Stimulated activated CD4-positive, alpha-beta T cell treated with anti-CD3 and anti-CD28 coated beads, Interleukin-12 subunit alpha, Interleukin-12 subunit beta, amount 100 ng/mL, for 48 hours (primary cell): Measurements from ENCODE around the gene ATN1.
A peak's percentile ranks its signal among the peaks of the same experiment; 100 is the strongest.

ENCODE experiments used
- DNase-seq, 3 donors: peaks; one replicate each; pipeline ENCODE4 v3.0.0-alpha.2; 2020; ENCODE audit warnings: low read depth in 2 of 3, low spot score in 1 of 3

The ATN1 gene

GRCh38 chr12:6944381-6945186 lies 16.8 kb downstream of the ATN1 start:
- DNase-seq, result peak; percentile 82 to 86 (median 85)

DNA sequence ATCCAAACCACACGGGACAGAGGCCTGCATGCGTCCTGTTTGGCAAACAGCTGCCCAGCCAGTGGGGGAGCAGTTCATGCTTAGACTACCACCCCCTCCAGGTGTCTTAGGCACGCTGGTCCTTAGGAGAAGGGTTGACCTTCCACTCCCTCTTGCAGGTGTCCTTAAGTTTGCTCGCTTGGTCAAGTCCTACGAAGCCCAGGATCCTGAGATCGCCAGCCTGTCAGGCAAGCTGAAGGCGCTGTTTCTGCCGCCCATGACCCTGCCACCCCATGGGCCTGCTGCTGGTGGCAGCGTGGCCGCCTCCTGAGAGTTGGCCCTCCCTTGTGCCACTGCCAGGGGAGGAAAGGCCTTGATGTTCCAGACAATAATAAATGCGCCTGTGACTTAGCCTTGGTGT lies 17.9 kb downstream of the ATN1 start:
- DNase-seq, result no peak

DNA sequence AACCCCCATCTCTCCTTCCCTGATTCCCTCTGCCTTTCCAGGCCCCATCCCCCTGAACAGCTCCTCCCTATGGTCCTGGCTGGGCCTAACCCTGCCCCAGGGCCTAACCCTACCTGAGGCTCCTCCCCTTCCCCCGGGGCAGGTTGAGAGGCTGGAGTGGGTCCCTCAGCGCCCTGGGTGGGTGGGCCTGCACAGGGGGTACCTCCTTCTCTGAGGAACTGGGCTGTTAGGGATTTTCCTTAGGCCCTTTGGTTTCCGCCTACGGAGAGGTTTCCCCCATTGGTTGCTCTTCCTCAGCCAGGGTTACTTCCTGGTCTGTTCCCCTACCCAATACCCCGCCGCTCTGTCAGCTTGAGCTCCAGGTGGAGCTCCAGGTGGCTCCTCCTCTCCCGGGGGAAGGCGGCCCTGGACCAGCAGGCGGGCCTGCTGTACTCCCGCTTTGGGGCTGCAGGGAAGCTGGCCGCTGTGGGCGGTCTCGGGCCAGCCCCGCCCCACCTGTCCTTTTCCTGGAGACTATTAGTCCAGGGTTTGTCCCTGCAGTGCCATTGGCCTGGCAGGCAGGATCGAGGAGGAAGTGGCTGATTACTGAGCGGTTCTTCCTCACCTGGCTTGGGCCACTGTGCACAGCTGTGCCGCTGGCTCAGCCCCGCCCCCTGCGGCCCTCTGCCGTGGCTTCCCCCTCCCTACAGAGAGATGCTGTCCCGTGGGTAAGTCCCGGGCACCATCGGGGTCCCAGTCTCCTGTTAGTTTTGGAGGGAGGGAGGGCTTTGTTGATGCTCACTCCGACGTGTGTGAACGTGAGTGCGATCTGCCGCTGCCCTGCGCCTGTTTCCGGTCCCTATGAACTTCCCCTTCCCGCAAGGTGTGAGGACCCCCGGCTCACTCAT lies 18.5 kb downstream of the ATN1 start:
- DNase-seq, result peak in 2 of 3 donors; percentile 57 to 66

DNA sequence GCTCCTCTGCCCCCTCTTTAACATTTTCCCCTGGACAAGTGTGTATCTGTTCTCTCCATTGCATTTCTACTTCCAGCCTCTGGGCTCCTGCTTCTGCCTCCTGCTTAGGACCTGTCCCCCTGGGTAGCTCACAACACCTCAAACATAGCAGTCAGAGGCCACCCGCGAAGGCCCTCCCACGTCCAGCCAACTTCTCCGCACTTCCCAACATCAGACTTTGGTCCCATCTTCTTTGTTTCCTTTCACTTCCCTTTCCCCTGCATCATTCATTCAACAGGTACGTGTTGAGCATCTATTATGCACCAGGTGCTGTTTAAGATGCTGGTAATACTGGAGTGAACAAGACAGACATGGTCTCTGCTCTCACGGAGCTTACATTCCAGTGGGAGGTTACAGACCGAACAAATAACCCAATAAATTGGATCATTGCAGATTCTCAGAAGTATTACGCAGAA lies 19.2 kb downstream of the ATN1 start:
- DNase-seq, result no peak

DNA sequence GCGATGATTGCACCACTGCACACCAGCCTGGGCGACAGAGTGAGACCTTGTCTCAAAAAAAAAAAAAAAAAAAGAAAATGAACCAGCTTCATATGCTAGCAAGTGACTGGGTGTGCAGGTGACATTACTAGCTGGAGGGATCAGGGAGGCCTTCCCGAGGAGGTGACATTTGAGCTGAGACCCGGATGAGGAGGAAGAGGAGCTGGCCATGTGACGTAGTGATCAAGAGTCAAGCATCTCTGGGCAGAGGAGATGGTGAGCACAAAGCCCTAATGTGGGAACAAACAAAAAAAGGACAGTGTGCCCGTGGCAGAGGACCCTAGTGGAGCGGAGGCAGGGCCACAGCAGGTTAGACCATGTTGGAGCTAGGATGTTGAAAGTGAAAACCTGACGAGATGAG lies 19.9 kb downstream of the ATN1 start:
- DNase-seq, result no peak

GRCh38 chr12:6948873-6949594 lies 21.3 kb downstream of the ATN1 start:
- DNase-seq, result no peak

GRCh38 chr12:6950401-6950801 lies 22.6 kb downstream of the ATN1 start:
- DNase-seq, result no peak

GRCh38 chr12:6950811-6951540 lies 23.2 kb downstream of the ATN1 start, which contains the start of gene PTPN6:
TSS of gene PTPN6 (plus strand) at chr12:6951356. CDS start at chr12:6951513, 157 bp downstream.
- peak in 1 of 3 donors; percentile 45 for DNase-seq

- DNase-seq, result no peak
Observed at GRCh38 chr12:6951551-6952120, 23.9 kb downstream of the ATN1 start.

GRCh38 chr12:6952121-6952862 lies 24.5 kb downstream of the ATN1 start:
- DNase-seq, result no peak

GRCh38 chr12:6952863-6953441 lies 25.2 kb downstream of the ATN1 start:
- no peak for DNase-seq

- peak; percentile 75 to 79 (median 79) for DNase-seq
Observed at GRCh38 chr12:6953442-6954315, 25.9 kb downstream of the ATN1 start.

DNA sequence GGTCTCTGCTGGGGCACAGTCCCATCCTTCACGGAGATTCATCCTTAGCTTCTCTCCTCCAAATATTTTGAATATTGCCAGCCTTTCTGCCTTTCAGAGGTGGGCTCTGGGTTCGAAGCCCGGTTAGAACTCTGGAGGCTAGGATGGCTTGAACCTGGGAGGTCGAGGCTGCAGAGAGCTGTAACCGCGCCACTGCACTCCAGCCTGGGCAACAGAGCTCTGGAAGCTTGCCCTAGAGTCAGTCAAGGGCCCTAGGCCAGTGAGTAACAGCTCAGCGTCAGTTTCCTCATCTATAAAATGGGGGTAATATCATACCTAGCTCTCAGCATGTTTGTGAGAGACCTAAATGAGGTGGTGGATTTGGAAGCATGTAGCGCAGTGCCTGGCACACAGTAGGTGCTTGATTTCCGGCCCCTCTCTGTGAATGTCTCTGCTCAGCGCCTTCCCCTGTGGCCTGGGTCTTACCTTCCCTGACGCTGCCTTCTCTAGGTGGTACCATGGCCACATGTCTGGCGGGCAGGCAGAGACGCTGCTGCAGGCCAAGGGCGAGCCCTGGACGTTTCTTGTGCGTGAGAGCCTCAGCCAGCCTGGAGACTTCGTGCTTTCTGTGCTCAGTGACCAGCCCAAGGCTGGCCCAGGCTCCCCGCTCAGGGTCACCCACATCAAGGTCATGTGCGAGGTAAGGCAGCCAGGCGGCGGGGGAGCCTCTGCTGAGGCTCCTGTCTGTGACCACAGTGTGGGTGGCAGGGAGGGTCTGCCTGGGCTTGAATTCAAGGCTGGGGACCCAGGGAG lies 26.8 kb downstream of the ATN1 start:
- no peak for DNase-seq

DNA sequence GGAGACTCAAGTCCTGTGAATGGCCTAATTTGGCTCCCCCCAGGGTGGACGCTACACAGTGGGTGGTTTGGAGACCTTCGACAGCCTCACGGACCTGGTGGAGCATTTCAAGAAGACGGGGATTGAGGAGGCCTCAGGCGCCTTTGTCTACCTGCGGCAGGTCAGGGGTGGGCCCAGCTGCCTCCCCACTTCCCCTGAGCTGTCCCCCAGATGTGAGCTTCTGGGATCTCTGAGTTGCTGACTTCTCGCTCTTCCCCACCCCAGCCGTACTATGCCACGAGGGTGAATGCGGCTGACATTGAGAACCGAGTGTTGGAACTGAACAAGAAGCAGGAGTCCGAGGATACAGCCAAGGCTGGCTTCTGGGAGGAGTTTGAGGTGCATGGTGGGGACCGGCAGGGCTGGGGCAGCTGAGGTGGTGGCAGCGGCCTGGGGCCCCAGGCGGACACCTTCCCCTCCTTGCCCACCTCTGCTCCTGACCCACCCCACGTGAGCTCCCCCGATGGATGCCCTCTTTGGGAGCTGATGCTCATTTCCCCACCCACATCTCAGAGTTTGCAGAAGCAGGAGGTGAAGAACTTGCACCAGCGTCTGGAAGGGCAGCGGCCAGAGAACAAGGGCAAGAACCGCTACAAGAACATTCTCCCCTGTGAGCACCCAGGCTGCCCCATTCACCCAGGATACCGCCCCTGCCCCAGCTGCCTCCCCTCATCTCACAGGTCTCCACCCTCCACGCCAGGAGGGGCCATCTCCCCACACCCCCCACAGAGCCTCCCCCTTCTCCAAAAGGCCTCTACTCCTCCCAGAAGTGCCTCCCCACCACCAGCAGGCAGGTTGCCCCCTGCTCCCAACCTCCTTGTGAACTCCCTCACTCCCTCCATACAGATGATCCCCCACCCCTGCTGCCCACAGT lies 27.6 kb downstream of the ATN1 start:
- DNase-seq, result no peak

DNA sequence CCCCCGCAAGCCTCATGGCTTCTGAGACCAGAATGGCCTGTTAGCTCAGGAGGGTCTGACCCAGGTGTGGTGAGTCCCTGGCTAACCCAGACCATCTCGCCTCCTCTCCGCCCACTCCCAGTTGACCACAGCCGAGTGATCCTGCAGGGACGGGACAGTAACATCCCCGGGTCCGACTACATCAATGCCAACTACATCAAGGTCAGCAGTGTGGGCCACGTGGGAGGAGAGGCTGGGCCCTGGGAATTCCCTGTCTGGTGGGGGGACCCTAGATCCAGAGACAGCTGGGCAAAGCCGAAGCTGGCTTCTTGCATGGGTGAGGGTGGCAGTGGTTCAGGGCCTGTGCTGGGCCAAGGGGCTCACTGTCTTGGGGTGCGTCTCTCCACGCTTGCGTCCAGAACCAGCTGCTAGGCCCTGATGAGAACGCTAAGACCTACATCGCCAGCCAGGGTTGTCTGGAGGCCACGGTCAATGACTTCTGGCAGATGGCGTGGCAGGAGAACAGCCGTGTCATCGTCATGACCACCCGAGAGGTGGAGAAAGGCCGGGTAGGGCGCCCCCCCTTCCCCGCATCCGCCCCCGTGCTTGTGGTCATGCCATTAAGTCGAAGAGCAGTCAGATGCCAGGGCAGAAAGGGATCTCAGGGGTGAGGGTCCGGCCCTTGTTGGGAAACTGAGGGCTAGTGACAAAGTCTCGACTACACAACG lies 28.4 kb downstream of the ATN1 start:
- no peak for DNase-seq
